Testis (tissue), 2 donors: Measurements from ENCODE around the gene ST6GALNAC1.

Source experiments
- POLR2A ChIP-seq: fragments of 450-650 bp; IDR thresholded peaks from one replicate; pipeline ENCODE4 v1.6.1; 2017; ENCODE audit warnings: antibody characterized with exemption, mild to moderate bottlenecking, moderate library complexity
- TF ChIP-seq, protein P1 (sequence below), 3 experiments: fragments of 450-650 bp in 2 of 3; fragments of 200-600 bp in 1 of 3; sonication (generic) in 1 of 3; IDR thresholded peaks; one replicate each; pipeline ENCODE4 v1.5.1; 2016 to 2019; ENCODE audit warnings: antibody characterized with exemption in 3 of 3, mild to moderate bottlenecking in 2 of 3, moderate library complexity in 1 of 3

GRCh38 chr17:76670718-76671122 lies 27.2 kb upstream of the ST6GALNAC1 start:
- TF ChIP-seq, protein P1, sequence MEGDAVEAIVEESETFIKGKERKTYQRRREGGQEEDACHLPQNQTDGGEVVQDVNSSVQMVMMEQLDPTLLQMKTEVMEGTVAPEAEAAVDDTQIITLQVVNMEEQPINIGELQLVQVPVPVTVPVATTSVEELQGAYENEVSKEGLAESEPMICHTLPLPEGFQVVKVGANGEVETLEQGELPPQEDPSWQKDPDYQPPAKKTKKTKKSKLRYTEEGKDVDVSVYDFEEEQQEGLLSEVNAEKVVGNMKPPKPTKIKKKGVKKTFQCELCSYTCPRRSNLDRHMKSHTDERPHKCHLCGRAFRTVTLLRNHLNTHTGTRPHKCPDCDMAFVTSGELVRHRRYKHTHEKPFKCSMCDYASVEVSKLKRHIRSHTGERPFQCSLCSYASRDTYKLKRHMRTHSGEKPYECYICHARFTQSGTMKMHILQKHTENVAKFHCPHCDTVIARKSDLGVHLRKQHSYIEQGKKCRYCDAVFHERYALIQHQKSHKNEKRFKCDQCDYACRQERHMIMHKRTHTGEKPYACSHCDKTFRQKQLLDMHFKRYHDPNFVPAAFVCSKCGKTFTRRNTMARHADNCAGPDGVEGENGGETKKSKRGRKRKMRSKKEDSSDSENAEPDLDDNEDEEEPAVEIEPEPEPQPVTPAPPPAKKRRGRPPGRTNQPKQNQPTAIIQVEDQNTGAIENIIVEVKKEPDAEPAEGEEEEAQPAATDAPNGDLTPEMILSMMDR (IDR thresholded peaks at IDR 0.05), result no peak
- no peak for TF ChIP-seq POLR2A
